Measurements from ENCODE around the gene CPVL.
A peak's percentile ranks its signal among the peaks of the same experiment; 100 is the strongest.

The CPVL gene

GRCh38 chr7:29146057-29146706, at the start of gene CPVL:
Gene CPVL, minus strand, starts transcription at chr7:29146537. Its CDS starts 25,476 bp downstream, at chr7:29121061.
- Mint-ChIP-seq H3K4me1 (ENCODE audit: low read depth) (no peaks in the 10 kb centered on the region), H3K9me3 (no peaks in the 10 kb centered on the region), H3K4me3 (no peak within 1 kb of the TSS), H3K27me3 (ENCODE audit: low read depth) (peaks cover 39% of the 10 kb centered on the region), H3K36me3 (ENCODE audit: low read depth) (no peaks in the 10 kb centered on the region), H3K27ac (no peak within 1 kb of the TSS)

- Mint-ChIP-seq H3K4me3 (peak within 1 kb of the TSS; percentile 82), H3K4me1 (ENCODE audit: low read depth) (peaks cover 16% of the 10 kb centered on the region), H3K36me3 (ENCODE audit: low read depth) (no peaks in the 10 kb centered on the region), H3K27me3 (ENCODE audit: low read depth) (peaks cover 68% of the 10 kb centered on the region), H3K27ac (no peak within 1 kb of the TSS), H3K9me3 (no peaks in the 10 kb centered on the region)
Observed at GRCh38 chr7:29194594-29195427, 48.5 kb upstream of the CPVL start, which contains the start of gene CHN2. Gene CHN2, plus strand, starts transcription at chr7:29194775.

- H3K27me3 Mint-ChIP-seq (ENCODE audit: low read depth), result peaks cover 74% of the 10 kb centered on the region
- H3K4me1 Mint-ChIP-seq (ENCODE audit: low read depth), result peaks cover 17% of the 10 kb centered on the region
- H3K27ac Mint-ChIP-seq, result no peak overlapping the region
- H3K9me3 Mint-ChIP-seq, result no peaks in the 10 kb centered on the region
- H3K36me3 Mint-ChIP-seq (ENCODE audit: low read depth), result no peaks in the 10 kb centered on the region
- no peak overlapping the region for H3K4me3 Mint-ChIP-seq
Observed at GRCh38 chr7:29194206-29194593, 47.9 kb upstream of the CPVL start.

- H3K4me1 Mint-ChIP-seq (ENCODE audit: low read depth), result peaks cover 17% of the 10 kb centered on the region
- H3K4me3 Mint-ChIP-seq, result peak overlapping the region; percentile 46
- no peak overlapping the region for H3K27ac Mint-ChIP-seq
- H3K36me3 Mint-ChIP-seq (ENCODE audit: low read depth), result no peaks in the 10 kb centered on the region
- no peaks in the 10 kb centered on the region for H3K9me3 Mint-ChIP-seq
- H3K27me3 Mint-ChIP-seq (ENCODE audit: low read depth), result peaks cover 77% of the 10 kb centered on the region
Observed at GRCh38 chr7:29193316-29194205, 47.2 kb upstream of the CPVL start.

DNA sequence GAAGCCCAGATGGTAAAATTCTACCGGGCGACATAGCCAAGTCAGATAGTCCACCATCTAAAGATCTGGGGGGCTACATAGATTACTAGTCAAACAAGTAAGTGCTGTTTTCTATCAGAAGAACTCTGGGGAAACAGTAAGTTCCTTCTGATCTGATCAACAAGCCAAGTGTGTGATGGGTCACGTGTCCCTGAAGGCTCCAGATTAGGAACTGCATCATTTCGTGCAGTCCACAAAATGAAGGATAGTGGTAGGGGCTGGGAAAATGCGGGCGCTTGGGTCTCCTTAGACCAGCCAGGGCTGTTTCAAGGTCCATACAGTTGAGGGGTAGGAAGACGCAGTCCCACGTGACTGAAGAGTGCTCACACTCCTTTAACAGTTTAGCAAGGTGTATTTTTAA, 46.5 kb upstream of the CPVL start:
- Mint-ChIP-seq H3K27me3 (ENCODE audit: low read depth) (peaks cover 75% of the 10 kb centered on the region), H3K4me1 (ENCODE audit: low read depth) (peaks cover 17% of the 10 kb centered on the region), H3K9me3 (no peaks in the 10 kb centered on the region), H3K36me3 (ENCODE audit: low read depth) (no peaks in the 10 kb centered on the region), H3K4me3 (no peak overlapping the region), H3K27ac (no peak overlapping the region)

- Mint-ChIP-seq H3K4me1 (ENCODE audit: low read depth) (peaks cover 17% of the 10 kb centered on the region), H3K4me3 (no peak overlapping the region), H3K9me3 (no peaks in the 10 kb centered on the region), H3K27ac (no peak overlapping the region), H3K27me3 (ENCODE audit: low read depth) (peaks cover 72% of the 10 kb centered on the region), H3K36me3 (ENCODE audit: low read depth) (no peaks in the 10 kb centered on the region)
Observed at GRCh38 chr7:29192323-29192722, 46.0 kb upstream of the CPVL start.

GRCh38 chr7:29190349-29191045, 44.2 kb upstream of the CPVL start:
- peaks cover 8% of the 10 kb centered on the region for H3K4me1 Mint-ChIP-seq (ENCODE audit: low read depth)
- no peak overlapping the region for H3K4me3 Mint-ChIP-seq
- H3K36me3 Mint-ChIP-seq (ENCODE audit: low read depth), result no peaks in the 10 kb centered on the region
- peaks cover 58% of the 10 kb centered on the region for H3K27me3 Mint-ChIP-seq (ENCODE audit: low read depth)
- no peak overlapping the region for H3K27ac Mint-ChIP-seq
- H3K9me3 Mint-ChIP-seq, result no peaks in the 10 kb centered on the region

- Mint-ChIP-seq H3K9me3 (no peaks in the 10 kb centered on the region), H3K36me3 (ENCODE audit: low read depth) (no peaks in the 10 kb centered on the region), H3K27me3 (ENCODE audit: low read depth) (peaks cover 52% of the 10 kb centered on the region), H3K4me1 (ENCODE audit: low read depth) (peaks cover 2% of the 10 kb centered on the region), H3K4me3 (no peak overlapping the region), H3K27ac (no peak overlapping the region)
Observed at GRCh38 chr7:29189743-29190201, 43.4 kb upstream of the CPVL start.

DNA sequence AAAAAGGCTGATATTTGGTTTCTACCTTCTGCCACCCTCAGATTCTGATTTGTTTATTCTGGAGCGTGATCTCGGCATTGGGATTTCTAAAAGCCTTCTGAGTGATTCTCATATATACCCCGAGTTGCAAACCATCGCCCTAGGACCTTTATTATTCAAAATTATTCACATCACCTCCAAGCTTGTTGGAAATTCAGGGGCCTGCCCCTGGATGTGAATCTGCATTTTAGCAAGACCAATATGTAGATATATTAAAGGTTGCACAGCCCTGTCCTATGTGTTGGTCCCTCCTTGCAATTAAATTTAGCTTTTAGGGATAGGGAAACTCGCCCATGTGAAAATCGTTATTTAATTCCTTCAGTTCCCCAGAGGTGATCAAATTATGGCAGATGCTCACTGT, 39.3 kb upstream of the CPVL start:
- H3K9me3 Mint-ChIP-seq, result no peaks in the 10 kb centered on the region

GRCh38 chr7:29184599-29184998, 38.3 kb upstream of the CPVL start:
- H3K27me3 Mint-ChIP-seq (ENCODE audit: low read depth), result peaks cover 23% of the 10 kb centered on the region
- H3K4me3 Mint-ChIP-seq, result no peak overlapping the region
- peaks cover under 1% of the 10 kb centered on the region for H3K4me1 Mint-ChIP-seq (ENCODE audit: low read depth)
- H3K9me3 Mint-ChIP-seq, result no peaks in the 10 kb centered on the region
- no peak overlapping the region for H3K27ac Mint-ChIP-seq
- H3K36me3 Mint-ChIP-seq (ENCODE audit: low read depth), result no peaks in the 10 kb centered on the region

More for the DNA sequence above, 39.3 kb upstream of the CPVL start:
- Mint-ChIP-seq H3K27ac (no peak overlapping the region), H3K4me3 (no peak overlapping the region), H3K4me1 (ENCODE audit: low read depth) (peaks cover 2% of the 10 kb centered on the region), H3K27me3 (ENCODE audit: low read depth) (peaks cover 29% of the 10 kb centered on the region), H3K36me3 (ENCODE audit: low read depth) (no peaks in the 10 kb centered on the region)

- H3K4me3 Mint-ChIP-seq, result no peak overlapping the region
- no peaks in the 10 kb centered on the region for H3K9me3 Mint-ChIP-seq
- H3K36me3 Mint-ChIP-seq (ENCODE audit: low read depth), result no peaks in the 10 kb centered on the region
- no peak overlapping the region for H3K27ac Mint-ChIP-seq
- H3K4me1 Mint-ChIP-seq (ENCODE audit: low read depth), result peaks cover 5% of the 10 kb centered on the region
- H3K27me3 Mint-ChIP-seq (ENCODE audit: low read depth), result peaks cover 18% of the 10 kb centered on the region
Observed at GRCh38 chr7:29179115-29179514, 32.8 kb upstream of the CPVL start.

GRCh38 chr7:29177963-29178600, 31.7 kb upstream of the CPVL start:
- Mint-ChIP-seq H3K27ac (no peak overlapping the region), H3K27me3 (ENCODE audit: low read depth) (peaks cover 18% of the 10 kb centered on the region), H3K4me1 (ENCODE audit: low read depth) (peaks cover 5% of the 10 kb centered on the region), H3K4me3 (no peak overlapping the region), H3K36me3 (ENCODE audit: low read depth) (no peaks in the 10 kb centered on the region), H3K9me3 (no peaks in the 10 kb centered on the region)

GRCh38 chr7:29173458-29173857, 27.1 kb upstream of the CPVL start:
- Mint-ChIP-seq H3K27ac (no peak overlapping the region), H3K27me3 (ENCODE audit: low read depth) (peaks cover 13% of the 10 kb centered on the region), H3K4me3 (no peak overlapping the region), H3K9me3 (no peaks in the 10 kb centered on the region), H3K4me1 (ENCODE audit: low read depth) (peaks cover 5% of the 10 kb centered on the region), H3K36me3 (ENCODE audit: low read depth) (no peaks in the 10 kb centered on the region)

All from T-helper 1 cell treated with Interleukin-12 subunit alpha and Interleukin-12 subunit beta and Interleukin-4 antibody, amounts not matched to agents 30 μg/mL and 1 μg/mL, for 36 hours (primary cell).